Measurements from ENCODE around the gene ULBP2. TPM values are rescaled to one million over a fixed set of nuclear protein-coding genes. Genes with fewer than 3 reads are reported as not detected.

Gene ULBP2
- total and polyA plus RNA-seq, 8 donors, result 2.2 to 3.6 (median 2.5) TPM

DNA sequence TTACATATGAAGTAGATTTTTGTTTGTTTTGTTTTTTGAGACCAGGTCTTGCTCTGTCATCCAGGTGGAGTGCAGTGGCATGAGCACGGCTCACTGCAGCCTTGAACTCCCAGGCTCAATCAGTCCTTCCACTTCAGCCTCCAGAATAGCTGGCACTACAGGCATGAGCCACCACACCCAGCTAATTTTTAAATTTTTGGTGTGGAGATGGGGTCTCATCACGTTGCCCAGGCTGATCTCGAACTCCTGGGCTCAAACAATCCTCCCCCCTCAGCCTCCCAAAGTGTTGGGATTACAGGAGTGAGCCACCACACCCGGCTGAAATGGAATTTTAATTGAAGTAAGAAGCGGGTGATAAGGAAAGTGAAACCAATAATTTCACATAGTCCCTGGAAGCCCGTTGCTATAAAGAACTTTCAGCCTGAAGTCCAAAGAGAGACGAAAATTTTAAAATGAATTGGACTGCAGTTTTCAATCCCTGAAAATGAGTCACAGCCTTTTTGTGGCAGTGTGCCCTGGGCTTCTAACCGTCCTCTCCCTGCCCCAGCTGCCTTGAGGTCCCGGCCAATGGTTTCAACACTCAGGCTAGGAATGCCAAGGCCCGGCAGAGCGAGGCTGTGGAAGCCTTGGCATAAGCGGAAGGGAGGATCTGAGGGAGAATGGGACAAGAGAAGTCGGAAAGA lies 44.7 kb upstream of the ULBP2 start:
- intact Hi-C loops (cut with DNase I), result no loop called here
- no peaks in the 10 kb centered on the region for H3K27me3 ChIP-seq
- H3K36me3 ChIP-seq, result no peaks in the 10 kb centered on the region
- peak overlapping the region; percentile 69 to 71 for H3K27ac ChIP-seq
- peaks cover 12 to 33% of the 10 kb centered on the region in 2 donors for H3K4me1 ChIP-seq
- no peak for TF ChIP-seq CTCF (IDR thresholded peaks at IDR 0.05)
- ATAC-seq, result peak; percentile 56
- H3K4me3 ChIP-seq, result no peak overlapping the region
- peak in 3 of 4 donors; percentile 55 to 78 (median 72) for DNase-seq
- no peaks in the 10 kb centered on the region for H3K9me3 ChIP-seq

- no peaks in the 10 kb centered on the region for H3K36me3 ChIP-seq
- no peak for ATAC-seq
- DNase-seq, result peak in 1 of 4 donors; percentile 10
- intact Hi-C loops (cut with DNase I), result no loop called here
- TF ChIP-seq CTCF (IDR thresholded peaks at IDR 0.05), result no peak
- peaks cover 12 to 33% of the 10 kb centered on the region in 2 donors for H3K4me1 ChIP-seq
- H3K9me3 ChIP-seq, result no peaks in the 10 kb centered on the region
- H3K27ac ChIP-seq, result peak within 1 kb of the TSS; percentile 69 to 71
- H3K4me3 ChIP-seq, result no peak within 1 kb of the TSS
- no peaks in the 10 kb centered on the region for H3K27me3 ChIP-seq
These were observed 43.7 kb upstream of the ULBP2 start, which contains the start of gene RAET1E for GRCh38 chr6:149897855-149898744. Gene RAET1E (minus strand): TSS chr6:149898113. CDS start chr6:149890901, 7,212 bp downstream.

- Histone ChIP-seq H3K4me3 (no peak overlapping the region), H3K27me3 (no peaks in the 10 kb centered on the region), H3K27ac (no peak overlapping the region), H3K4me1 (peaks cover 12 to 33% of the 10 kb centered on the region in 2 donors), H3K9me3 (no peaks in the 10 kb centered on the region), H3K36me3 (no peaks in the 10 kb centered on the region)
- no peak for TF ChIP-seq CTCF (IDR thresholded peaks at IDR 0.05)
- intact Hi-C loops (cut with DNase I), result no loop called here
- DNase-seq (no peak), ATAC-seq (no peak)
These were observed 42.8 kb upstream of the ULBP2 start for GRCh38 chr6:149898966-149899365.

DNA sequence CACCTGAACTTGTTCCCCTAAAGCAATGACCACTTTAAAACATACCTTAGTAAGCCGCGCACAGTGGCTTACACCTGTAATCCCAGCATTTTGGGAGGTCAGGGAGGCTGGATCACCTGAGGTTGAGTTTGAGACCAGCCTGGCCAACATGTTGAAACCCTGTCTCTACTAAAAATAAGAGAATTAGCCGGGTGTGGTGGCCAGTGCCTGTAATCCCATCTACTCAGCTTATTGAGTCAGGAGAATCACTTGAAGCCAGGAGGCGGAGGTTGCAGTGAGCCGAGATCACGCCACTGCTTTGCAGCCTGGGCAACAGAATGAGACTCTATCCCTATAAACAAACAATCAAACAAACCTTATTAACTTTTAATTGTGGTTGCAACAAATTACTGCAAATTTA lies 42.3 kb upstream of the ULBP2 start:
- no peak for DNase-seq
- intact Hi-C loops (cut with DNase I), result no loop called here
- TF ChIP-seq CTCF (IDR thresholded peaks at IDR 0.05), result no peak
- no peaks in the 10 kb centered on the region for H3K9me3 ChIP-seq
- H3K27me3 ChIP-seq, result no peaks in the 10 kb centered on the region
- no peaks in the 10 kb centered on the region for H3K36me3 ChIP-seq
- no peak overlapping the region for H3K27ac ChIP-seq
- H3K4me3 ChIP-seq, result no peak overlapping the region
- peaks cover 12 to 33% of the 10 kb centered on the region in 2 donors for H3K4me1 ChIP-seq
- ATAC-seq, result no peak
